ENCODE data around the gene PIKFYVE.

PIKFYVE gene

DNA sequence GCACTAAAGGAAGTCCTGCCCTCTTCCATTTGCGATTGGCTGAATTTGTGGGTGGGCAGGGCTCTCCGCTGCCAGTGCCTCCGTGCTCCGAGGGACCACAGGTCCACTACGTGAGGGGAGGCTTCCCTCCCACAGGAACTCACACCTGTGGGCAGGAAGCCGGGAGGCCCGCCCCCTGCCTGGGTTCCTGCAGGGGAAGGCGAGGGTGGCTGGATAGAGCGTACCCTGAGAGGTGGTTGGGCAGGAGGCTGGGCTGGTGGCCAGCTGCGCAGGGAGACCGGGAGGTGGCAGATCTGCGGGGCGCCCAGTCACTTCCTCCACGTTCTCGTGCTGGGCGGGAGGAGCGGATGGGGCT, 93.6 kb downstream of the PIKFYVE start:
- in situ Hi-C loops (cut with HindIII; ENCODE audit: low sequenced_read_pairs): no loop called here

DNA sequence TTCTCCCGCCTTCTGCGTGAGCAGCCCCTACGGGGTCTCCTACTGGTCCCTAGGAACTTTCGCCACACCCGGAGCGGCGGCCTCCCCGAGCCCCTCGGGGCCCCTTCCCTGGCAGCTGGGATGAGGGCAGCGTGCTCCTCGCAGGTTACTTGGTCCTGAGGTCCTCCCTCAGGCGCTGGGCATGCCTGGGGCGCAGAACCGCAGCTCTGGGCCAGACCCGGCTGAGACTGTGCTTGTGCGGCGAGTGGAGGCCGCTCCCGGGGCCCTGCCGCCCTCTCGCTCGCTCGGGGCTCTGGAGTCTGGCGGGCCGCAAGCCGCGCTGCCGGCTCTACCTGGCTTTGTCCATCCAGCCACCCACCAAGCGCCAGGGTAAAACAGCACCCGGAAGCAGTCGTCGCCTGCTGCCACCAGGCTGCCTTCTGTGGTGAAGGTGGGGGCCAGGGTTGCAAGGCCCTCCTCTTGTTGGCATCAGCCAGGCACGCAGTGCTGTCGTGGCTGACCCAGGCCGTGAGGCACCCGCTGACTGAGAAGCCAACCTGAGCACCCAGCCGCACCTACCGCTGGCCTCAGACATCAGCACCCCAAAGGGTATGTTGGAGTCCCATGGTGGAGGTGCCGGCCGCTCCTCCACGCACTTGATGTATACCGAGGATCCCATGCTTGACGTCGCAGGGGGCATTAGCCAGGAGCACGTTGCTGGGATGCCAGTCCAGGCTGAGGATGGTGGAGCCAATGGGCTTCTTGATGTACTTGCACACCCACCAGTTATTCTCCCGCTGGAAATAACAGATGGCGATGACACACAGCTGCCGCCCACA, 94.4 kb downstream of the PIKFYVE start:
- in situ Hi-C loops (cut with HindIII; ENCODE audit: low sequenced_read_pairs): no loop called here

DNA sequence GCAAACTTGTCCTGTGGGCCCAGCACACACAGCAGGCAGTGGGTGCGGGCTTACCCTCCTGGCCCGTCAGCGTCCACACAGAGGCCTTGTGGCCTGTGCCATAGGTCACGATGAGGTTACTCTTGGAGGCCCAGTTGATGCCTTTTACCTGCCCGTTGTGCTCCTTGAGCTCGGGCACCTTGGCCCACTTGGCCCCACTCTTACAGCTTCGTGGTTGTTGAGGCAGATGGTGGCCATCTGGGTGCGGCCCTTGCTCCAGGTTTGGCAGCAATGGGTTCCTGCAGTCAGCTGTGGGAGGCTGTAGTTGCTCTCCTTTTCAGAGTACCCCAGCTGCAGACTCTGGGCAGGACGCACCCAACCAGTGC, 95.0 kb downstream of the PIKFYVE start:
- in situ Hi-C loops (cut with HindIII; ENCODE audit: low sequenced_read_pairs): no loop called here

DNA sequence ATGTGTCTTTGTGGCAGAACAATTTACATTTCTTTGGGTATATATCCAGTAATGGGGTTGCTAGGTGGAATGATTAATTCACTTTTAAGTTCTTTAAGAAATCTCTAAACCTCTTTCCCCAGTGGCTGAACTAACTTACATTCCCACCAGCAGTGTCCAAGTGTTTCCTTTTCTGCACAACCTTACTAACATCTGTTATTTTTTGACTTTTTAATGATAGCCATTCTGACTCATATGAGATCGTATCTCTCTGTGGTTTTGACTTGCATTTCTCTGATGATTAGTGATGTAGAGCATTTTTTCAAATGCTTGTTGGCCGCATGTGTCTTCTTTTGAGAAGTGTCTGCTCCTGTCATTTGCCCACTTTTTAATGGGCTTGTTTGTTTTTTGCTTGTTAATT, 97.4 kb downstream of the PIKFYVE start:
- in situ Hi-C loops (cut with HindIII; ENCODE audit: low sequenced_read_pairs): no loop called here

DNA sequence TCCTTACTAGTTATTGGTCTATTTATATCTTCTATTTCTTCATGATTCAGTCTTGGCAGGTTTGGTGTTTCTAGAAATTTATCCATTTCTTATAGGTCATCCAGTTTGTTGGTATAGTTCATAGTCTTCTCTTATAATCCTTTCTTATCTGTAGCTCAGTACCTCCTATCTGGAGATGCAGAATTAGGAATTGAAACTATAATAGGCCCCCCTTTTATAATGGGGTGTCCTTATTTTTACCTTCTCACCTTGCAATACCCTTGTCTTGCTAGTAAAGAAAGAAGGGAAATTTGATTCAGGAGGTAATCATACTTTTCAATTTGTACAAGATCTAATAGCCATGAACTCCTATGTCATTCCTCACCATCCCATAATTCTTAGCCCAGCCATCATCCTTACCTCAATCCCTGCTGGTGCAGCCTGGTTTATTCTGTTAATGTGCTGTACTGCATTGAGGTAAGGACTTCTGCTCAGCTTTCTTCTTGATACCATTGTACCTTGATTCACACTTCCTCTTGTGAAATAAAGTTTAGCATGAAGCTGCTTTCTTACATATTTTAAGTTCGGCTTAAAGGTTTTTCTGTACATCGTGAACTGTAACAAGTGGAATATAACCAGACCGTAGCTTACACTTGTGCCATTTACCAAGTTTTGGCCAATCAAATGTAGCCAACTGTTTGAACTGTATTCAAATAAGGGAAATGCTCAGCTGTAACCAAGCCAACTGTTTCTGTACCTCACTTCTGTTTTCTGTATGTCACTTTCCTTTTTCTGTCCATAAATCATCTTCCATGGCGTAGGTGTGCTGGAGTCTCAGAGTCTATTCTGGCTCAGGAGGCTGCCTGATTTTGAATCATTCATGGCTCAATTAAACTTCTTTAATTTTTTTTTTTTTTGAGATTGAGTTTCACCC, 100.4 kb downstream of the PIKFYVE start:
- in situ Hi-C loops (cut with HindIII; ENCODE audit: low sequenced_read_pairs): no loop called here

- in situ Hi-C loops (cut with HindIII; ENCODE audit: low sequenced_read_pairs): no loop called here
Measured at GRCh38 chr2:208369091-208369490, 103.0 kb downstream of the PIKFYVE start.

DNA sequence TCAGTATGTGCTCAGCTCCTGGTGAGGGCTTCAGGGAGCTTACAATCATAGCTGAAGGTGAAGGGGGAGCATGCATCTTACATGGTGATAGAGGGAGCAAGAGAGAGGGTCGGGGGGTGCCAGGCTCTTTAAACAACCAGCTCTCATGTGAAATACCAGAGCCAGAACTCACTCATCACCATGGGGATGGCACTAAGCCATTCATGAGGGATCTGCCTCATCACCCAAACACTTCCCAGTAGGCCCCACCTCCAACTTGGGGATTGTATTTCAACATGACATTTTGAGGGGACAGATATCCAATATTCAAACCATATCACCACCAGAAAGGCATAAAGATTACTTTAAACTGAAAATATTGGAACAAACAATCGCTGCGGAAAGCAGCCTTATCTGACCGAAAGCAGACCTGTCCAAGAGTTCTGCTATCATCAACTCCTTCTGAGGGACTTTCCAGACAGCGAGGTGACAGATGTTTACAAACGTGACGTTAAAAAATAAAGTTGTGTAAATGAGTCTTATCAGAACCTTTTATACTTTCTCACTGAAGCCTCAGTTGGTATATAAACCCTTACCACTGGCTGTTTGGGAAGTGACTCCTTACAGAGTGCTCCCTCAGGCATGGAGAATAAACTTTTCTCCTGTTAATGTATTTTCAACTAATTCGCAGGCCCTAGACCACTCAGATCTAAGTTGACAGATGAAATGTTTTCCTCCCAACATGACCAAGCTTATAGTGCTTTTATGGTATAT, 105.0 kb downstream of the PIKFYVE start:
- in situ Hi-C loops (cut with HindIII; ENCODE audit: low sequenced_read_pairs): no loop called here

- in situ Hi-C loops (cut with HindIII; ENCODE audit: low sequenced_read_pairs): no loop called here
Measured at GRCh38 chr2:208371634-208371935, 105.5 kb downstream of the PIKFYVE start.

DNA sequence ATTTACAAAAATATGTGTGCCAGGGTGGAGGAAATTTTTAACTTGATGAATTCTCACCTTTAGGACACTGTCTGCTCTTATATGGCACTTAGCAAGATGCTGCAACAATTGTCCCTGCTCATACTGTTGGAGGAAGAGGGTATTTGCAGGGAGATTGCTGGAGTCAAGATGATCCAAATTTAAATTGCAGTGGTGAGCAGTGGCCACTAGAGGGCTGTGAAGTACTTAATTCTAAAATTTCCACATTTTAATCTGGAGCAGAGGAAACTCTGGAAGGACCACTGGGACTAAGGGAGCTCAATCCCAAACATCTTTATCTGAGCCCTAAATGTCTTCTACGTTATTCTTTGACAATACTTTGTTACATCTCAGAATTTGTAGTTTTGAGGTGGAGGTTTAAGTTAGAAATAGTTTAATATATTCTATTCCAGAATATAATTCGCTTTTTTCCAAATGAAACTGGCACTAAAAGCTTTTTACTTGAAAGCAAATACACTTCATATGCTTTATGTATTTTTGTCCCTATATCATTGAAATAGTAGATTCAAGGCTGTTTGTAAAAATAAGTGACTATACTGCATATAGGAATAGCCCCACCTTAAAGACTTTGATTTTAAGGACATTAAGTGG, 107.5 kb downstream of the PIKFYVE start:
- in situ Hi-C loops (cut with HindIII; ENCODE audit: low sequenced_read_pairs): no loop called here

- in situ Hi-C loops (cut with HindIII; ENCODE audit: low sequenced_read_pairs): loop anchor here (25.0 kb wide), 1 partner anchor 937 kb away; no protein-coding TSS in a partner anchor
Measured at GRCh38 chr2:208375491-208376068, 109.5 kb downstream of the PIKFYVE start.

DNA sequence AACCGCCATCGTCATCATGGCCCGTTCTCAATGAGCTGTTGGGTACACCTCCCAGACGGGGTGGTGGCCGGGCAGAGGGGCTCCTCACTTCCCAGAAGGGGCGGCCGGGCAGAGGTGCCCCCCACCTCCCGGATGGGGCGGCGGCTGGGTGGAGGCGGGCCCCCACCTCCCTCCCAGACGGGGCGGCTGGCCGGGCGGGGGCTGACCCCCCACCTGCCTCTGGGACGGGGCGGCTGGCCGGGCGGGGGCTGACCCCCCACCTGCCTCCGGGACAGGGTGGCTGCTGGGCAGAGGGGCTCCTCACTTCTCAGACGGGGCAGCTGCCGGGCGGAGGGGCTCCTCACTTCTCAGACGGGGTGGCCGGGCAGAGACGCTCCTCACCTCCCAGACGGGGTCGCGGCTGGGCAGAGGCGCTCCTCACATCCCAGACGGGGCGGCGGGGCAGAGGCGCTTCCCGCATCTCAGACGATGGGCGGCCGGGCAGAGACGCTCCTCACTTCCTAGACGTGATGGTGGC, 111.3 kb downstream of the PIKFYVE start:
- in situ Hi-C loops (cut with HindIII; ENCODE audit: low sequenced_read_pairs): loop anchor here (25.0 kb wide), 1 partner anchor 935 kb away; no protein-coding TSS in a partner anchor

DNA sequence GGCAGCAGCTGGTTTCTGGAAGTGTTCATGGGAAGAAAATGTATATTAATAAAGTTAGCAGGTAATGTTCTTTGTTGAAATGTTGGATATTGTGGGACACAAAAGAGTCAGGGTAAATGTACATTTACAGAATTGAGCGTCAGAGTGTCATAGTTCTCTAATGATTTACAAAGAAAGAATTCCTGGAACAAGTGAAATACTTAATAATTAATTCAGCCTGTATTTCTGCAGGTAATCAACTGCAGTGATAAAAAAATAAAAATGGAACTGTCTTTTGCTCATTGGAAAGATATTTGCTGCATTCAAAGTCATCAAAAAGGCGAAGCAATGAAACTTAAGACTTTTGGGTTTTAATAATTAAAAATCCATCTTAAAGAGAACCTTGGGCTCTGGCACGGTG, 113.1 kb downstream of the PIKFYVE start:
- in situ Hi-C loops (cut with HindIII; ENCODE audit: low sequenced_read_pairs): loop anchor here (25.0 kb wide), 1 partner anchor 933 kb away; no protein-coding TSS in a partner anchor

DNA sequence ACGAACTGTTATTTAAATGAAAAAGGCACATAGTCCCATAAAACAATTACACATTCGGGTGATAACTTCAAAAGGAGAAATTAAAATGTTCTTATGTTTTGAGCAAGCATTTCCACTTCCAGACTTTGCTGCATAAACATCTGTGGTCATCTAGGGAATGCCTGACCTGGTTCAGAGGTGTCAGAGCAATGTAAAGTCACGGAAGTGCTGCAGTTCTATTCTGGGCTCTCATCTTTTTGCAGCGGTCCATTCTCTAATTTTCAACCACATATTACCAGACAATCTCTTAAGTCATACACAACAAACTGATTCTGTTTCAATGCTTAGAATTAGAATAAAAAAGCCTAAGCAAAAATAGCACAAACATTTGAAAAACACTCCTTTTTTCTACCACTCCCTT, 118.6 kb downstream of the PIKFYVE start:
- in situ Hi-C loops (cut with HindIII; ENCODE audit: low sequenced_read_pairs): loop anchor here (25.0 kb wide), 1 partner anchor 928 kb away; no protein-coding TSS in a partner anchor

DNA sequence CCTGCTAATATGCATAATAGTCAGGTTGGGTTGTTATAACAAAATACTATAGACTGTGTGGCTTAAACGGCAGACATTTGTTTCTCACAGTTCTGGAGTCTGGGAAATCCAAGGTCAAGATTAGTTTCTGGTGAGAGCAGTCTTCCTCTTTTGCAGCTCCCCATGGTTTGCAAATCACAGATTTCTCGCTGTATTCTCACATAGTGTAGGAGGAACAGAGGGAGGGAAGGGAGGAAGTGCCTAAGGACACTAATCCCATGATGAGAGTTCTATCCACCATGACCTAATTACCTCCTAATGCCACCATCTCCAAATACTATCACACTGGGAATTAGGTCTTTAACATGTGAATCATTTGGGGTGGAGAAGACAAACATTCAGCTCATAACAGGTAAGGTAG, 120.5 kb downstream of the PIKFYVE start:
- in situ Hi-C loops (cut with HindIII; ENCODE audit: low sequenced_read_pairs): loop anchor here (25.0 kb wide), 1 partner anchor 926 kb away; no protein-coding TSS in a partner anchor

DNA sequence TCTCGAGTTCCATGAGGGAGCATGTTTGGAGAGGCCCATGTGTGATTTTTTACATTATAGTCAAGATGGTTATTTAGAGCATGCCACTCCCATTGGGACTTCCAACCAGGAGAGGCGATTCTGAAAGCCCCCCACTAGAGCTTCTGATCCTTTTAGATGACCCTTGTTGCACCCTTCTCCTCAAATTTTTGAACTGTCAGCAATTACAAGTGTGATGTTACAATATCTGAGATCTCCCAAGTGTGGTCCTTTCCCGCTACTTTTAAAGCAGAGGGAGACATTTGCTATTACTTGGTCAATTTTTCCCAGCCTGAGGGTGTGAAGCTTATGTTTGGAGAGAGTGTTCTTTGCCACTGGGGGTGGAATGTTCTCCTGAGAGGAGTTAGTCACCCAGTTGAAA, 123.9 kb downstream of the PIKFYVE start:
- in situ Hi-C loops (cut with HindIII; ENCODE audit: low sequenced_read_pairs): loop anchor here (25.0 kb wide), 1 partner anchor 922 kb away; no protein-coding TSS in a partner anchor

DNA sequence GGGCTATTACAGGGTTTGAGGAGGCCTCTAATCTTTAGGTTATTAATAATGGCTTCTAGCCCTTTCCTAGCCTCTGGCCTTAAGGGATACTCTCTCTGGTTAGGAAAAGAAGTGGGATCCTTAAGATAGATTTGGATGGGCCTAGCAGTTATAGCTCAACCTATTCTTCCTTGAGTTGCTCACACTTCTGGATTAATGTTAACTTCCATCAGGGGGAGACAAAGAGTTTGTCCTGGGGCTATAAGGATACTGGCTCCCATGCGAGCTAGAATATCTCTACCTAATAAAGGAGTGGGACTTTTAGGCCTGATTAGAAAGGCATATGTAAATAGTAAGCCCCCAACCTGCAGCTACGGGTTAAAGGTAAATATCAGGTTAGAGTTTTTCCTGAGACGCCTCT, 126.2 kb downstream of the PIKFYVE start:
- in situ Hi-C loops (cut with HindIII; ENCODE audit: low sequenced_read_pairs): loop anchor here (25.0 kb wide), 1 partner anchor 920 kb away; no protein-coding TSS in a partner anchor

DNA sequence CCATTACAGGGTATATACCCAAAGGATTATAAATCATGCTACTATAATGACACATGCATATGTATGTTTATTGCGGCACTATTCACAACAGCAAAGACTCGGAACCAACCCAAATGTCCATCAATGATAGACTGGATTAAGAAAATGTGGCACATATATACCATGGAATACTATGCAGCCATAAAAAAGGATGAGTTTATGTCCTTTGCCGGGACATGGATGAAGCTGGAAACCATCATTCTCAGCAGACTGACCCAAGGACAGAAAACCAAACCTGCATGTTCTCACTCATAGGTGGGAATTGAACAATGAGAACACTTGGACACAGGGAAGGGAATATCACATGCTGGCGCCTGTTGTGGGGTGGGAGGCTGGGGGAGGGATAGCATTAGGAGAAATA, 130.7 kb downstream of the PIKFYVE start:
- in situ Hi-C loops (cut with HindIII; ENCODE audit: low sequenced_read_pairs): loop anchor here (25.0 kb wide), 1 partner anchor 916 kb away; no protein-coding TSS in a partner anchor

DNA sequence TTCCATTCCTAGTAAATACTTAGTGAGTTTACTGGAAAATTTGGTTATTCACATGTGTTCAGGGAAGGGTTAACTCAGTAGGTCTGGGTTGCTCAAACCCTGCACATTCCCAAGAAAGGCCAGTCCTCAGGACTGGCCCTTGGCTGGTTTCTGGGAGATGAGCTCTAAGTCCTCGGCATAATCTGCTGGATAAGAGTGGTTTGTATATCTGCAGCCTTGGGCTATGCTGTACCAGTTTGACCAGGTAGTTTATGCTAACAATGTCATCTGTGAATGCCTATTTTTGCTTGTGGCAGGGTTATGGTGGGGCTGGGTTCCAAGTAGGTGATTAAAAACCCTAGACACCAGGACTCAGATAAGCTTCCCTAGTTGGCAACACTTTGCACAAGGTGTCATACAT, 133.1 kb downstream of the PIKFYVE start:
- in situ Hi-C loops (cut with HindIII; ENCODE audit: low sequenced_read_pairs): loop anchor here (25.0 kb wide), 1 partner anchor 913 kb away; no protein-coding TSS in a partner anchor

DNA sequence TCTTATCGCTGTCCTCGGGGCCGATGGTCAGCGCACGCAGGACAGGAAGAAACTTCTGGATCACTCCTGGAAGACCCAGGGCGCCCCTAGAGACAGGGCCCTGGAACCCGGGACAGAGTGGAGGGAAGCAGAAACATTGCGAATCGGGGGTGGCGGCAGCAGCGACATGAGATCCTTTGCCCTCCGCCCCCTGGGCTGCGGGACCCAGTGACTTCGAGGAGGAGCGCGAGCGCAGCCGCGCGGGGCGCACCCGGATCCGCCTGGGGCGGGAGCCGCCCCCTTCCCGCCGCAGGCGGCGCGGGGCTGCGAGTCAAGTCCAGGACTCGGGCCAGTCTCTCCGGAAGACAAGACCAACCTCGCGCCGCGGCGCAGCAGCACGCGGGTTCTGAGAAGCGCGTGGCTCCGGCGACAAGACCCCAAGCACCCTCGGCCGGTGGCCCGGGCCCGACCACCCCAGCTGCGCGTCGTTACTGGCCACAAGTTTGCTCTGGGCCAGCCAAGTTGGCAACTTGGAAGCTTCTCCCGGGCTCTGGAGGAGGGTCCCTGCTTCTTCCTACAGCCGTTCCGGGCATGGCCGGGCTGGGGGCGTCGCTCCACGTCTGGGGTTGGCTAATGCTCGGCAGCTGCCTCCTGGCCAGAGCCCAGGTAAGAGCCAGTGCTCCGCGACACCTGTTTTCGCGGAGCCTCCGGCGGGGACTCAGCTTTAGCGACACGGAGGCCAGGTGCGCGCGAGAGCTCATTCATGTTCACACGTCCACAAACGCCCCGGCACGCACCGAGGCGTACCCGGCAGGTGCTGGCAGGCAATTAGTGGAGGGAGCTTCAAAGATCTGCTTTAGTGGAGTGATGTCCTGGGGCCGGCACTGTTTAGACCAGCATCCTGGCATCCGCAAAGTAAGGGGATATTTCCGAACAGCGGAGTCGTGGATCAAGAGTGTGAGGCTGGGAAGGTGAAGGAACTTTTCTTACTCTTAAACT, 140.7 kb downstream of the PIKFYVE start, which contains the start of gene PTH2R:
Gene PTH2R (plus strand): TSS at position 319 of the 978 bp plus-strand sequence. CDS start 252 bp downstream, at position 571.
- in situ Hi-C loops (cut with HindIII; ENCODE audit: low sequenced_read_pairs): no loop called here

All from endothelial cell of hepatic sinusoid (primary cell).